Right atrium auricular region (tissue), 2 donors: ENCODE measurements around the gene THSD7A. TPM values are rescaled to one million over a fixed set of nuclear protein-coding genes. Genes with fewer than 3 reads are reported as not detected.

Experiments
- DNase-seq: peaks from one replicate; pipeline ENCODE4 v3.0.0-alpha.2; 2019; ENCODE audit warnings: low spot score
- H3K27ac ChIP-seq, 2 donors: fragments of 200-600 bp; sonication (generic); 1 replicate in 1 of 2; 2 replicates in 1 of 2; pipeline ENCODE4 v1.5.1; 2016 to 2019
- H3K27me3 ChIP-seq, 2 donors: fragments of 200-600 bp; sonication (generic); one replicate each; pipeline versions ENCODE4 v1.5.1 to v1.6.0; 2017 to 2019
- H3K36me3 ChIP-seq: fragments of 200-600 bp; sonication (generic); one replicate; pipeline ENCODE4 v1.5.1; 2016
- H3K4me1 ChIP-seq, 2 donors: fragments of 200-600 bp; sonication (generic); one replicate each; pipeline versions ENCODE4 v1.5.1 to v1.6.0; 2017 to 2019
- H3K4me3 ChIP-seq, 2 donors: fragments of 200-600 bp; sonication (generic); 1 replicate in 1 of 2; 2 replicates in 1 of 2; pipeline ENCODE4 v1.5.1; 2017 to 2019; ENCODE audit warnings: mild to moderate bottlenecking in 1 of 2, moderate library complexity in 1 of 2
- H3K9me3 ChIP-seq, 2 donors: fragments of 200-600 bp; sonication (generic); one replicate each; pipeline ENCODE4 v1.5.1; 2019
- total RNA-seq, 2 donors: library from RNA; depleted of rRNA; stranded (reverse); fragments of >200 nt; gene quantifications; one replicate each; pipeline ENCODE4 v1.1.0, GENCODE V29; 2016
- TF ChIP-seq, protein P1 (sequence below), 2 donors: fragments of 200-600 bp; sonication (generic); IDR thresholded peaks; one replicate each; pipeline ENCODE4 v1.5.1; 2019; ENCODE audit warnings: antibody characterized with exemption in 2 of 2

Gene THSD7A
- total RNA-seq, 2 donors from 2014 or later: 0.85 to 2.9 TPM

GRCh38 chr7:11485636-11486035 lies 346.4 kb downstream of the THSD7A start:
- Histone ChIP-seq H3K36me3 (no peaks in the 10 kb centered on the region), H3K4me3 (no peak overlapping the region), H3K9me3 (no peaks in the 10 kb centered on the region), H3K4me1 (no peaks in the 10 kb centered on the region), H3K27me3 (no peaks in the 10 kb centered on the region), H3K27ac (no peak overlapping the region)
- TF ChIP-seq, protein P1, sequence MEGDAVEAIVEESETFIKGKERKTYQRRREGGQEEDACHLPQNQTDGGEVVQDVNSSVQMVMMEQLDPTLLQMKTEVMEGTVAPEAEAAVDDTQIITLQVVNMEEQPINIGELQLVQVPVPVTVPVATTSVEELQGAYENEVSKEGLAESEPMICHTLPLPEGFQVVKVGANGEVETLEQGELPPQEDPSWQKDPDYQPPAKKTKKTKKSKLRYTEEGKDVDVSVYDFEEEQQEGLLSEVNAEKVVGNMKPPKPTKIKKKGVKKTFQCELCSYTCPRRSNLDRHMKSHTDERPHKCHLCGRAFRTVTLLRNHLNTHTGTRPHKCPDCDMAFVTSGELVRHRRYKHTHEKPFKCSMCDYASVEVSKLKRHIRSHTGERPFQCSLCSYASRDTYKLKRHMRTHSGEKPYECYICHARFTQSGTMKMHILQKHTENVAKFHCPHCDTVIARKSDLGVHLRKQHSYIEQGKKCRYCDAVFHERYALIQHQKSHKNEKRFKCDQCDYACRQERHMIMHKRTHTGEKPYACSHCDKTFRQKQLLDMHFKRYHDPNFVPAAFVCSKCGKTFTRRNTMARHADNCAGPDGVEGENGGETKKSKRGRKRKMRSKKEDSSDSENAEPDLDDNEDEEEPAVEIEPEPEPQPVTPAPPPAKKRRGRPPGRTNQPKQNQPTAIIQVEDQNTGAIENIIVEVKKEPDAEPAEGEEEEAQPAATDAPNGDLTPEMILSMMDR (IDR thresholded peaks at IDR 0.05): no peak
- DNase-seq: no peak

- H3K27me3 ChIP-seq: no peaks in the 10 kb centered on the region
- H3K27ac ChIP-seq: no peak overlapping the region
- no peak for DNase-seq
- H3K36me3 ChIP-seq: no peaks in the 10 kb centered on the region
- TF ChIP-seq, protein P1 (IDR thresholded peaks at IDR 0.05): no peak
- no peak overlapping the region for H3K4me3 ChIP-seq
- no peaks in the 10 kb centered on the region for H3K9me3 ChIP-seq
- no peaks in the 10 kb centered on the region for H3K4me1 ChIP-seq
Measured at GRCh38 chr7:11480143-11480542, 351.9 kb downstream of the THSD7A start.

- Histone ChIP-seq H3K27ac (no peak overlapping the region), H3K4me1 (no peaks in the 10 kb centered on the region), H3K27me3 (no peaks in the 10 kb centered on the region), H3K9me3 (no peaks in the 10 kb centered on the region), H3K4me3 (no peak overlapping the region), H3K36me3 (no peaks in the 10 kb centered on the region)
- no peak for DNase-seq
- TF ChIP-seq, protein P1 (IDR thresholded peaks at IDR 0.05): no peak
Measured at GRCh38 chr7:11478882-11479281, 353.1 kb downstream of the THSD7A start.

GRCh38 chr7:11478426-11478825 lies 353.6 kb downstream of the THSD7A start:
- no peak for DNase-seq
- H3K27ac ChIP-seq: no peak overlapping the region
- TF ChIP-seq, protein P1 (IDR thresholded peaks at IDR 0.05): no peak
- no peak overlapping the region for H3K4me3 ChIP-seq
- no peaks in the 10 kb centered on the region for H3K36me3 ChIP-seq
- no peaks in the 10 kb centered on the region for H3K4me1 ChIP-seq
- no peaks in the 10 kb centered on the region for H3K9me3 ChIP-seq
- no peaks in the 10 kb centered on the region for H3K27me3 ChIP-seq

- TF ChIP-seq, protein P1 (IDR thresholded peaks at IDR 0.05): no peak
- Histone ChIP-seq H3K27ac (no peak overlapping the region), H3K36me3 (no peaks in the 10 kb centered on the region), H3K4me3 (no peak overlapping the region), H3K4me1 (no peaks in the 10 kb centered on the region), H3K9me3 (no peaks in the 10 kb centered on the region), H3K27me3 (no peaks in the 10 kb centered on the region)
- DNase-seq: no peak
Measured at GRCh38 chr7:11474902-11475585, 357.0 kb downstream of the THSD7A start.
